OCI-LY1 (cell line): ENCODE data around the gene CTSE.

Experiments
- H2AFZ ChIP-seq: fragments of 200-600 bp; sonication (generic), shearing (Covaris generic); 2 replicates; pipeline ENCODE4 v1.6.0; 2014; ENCODE audit warnings: antibody characterized with exemption, mild to moderate bottlenecking, low read length
- H3F3A ChIP-seq: fragments of 200-600 bp; sonication (generic), shearing (Covaris generic); 2 replicates; pipeline ENCODE4 v1.6.0; 2014; ENCODE audit warnings: mild to moderate bottlenecking, antibody characterized with exemption, low read length, moderate library complexity; ENCODE audit not compliant: insufficient read depth
- H3K27ac ChIP-seq: fragments of 200-600 bp; sonication (generic); 2 replicates; pipeline ENCODE4 v1.5.1; 2014; ENCODE audit warnings: low read length, mixed run types, mild to moderate bottlenecking, low read depth; ENCODE audit not compliant: poor library complexity, severe bottlenecking
- H3K27me3 ChIP-seq: fragments of 200-600 bp; sonication (generic); 2 replicates; pipeline ENCODE4 v1.6.0; 2014; ENCODE audit warnings: antibody characterized with exemption, mild to moderate bottlenecking, low read length, moderate library complexity; ENCODE audit not compliant: insufficient read depth
- H3K36me3 ChIP-seq: fragments of 200-600 bp; sonication (generic); 2 replicates; pipeline ENCODE4 v1.6.1; 2014; ENCODE audit warnings: mild to moderate bottlenecking, antibody characterized with exemption, low read length, moderate library complexity, mixed read lengths; ENCODE audit not compliant: insufficient read depth
- H3K4me1 ChIP-seq: fragments of 200-600 bp; sonication (generic); 2 replicates; pipeline ENCODE4 v1.5.1; 2014; ENCODE audit warnings: mild to moderate bottlenecking, low read length, moderate library complexity; ENCODE audit not compliant: insufficient read depth, severe bottlenecking
- H3K4me2 ChIP-seq: fragments of 200-600 bp; sonication (generic), shearing (Covaris generic); 2 replicates; pipeline ENCODE4 v1.6.1; 2014; ENCODE audit warnings: low read length
- H3K4me3 ChIP-seq: fragments of 200-600 bp; sonication (generic); 2 replicates; pipeline ENCODE4 v1.5.1; 2014; ENCODE audit warnings: low read length, low read depth, mild to moderate bottlenecking, mixed read lengths; ENCODE audit not compliant: poor library complexity, severe bottlenecking
- H3K79me2 ChIP-seq: fragments of 200-600 bp; shearing (Covaris generic); 2 replicates; pipeline ENCODE4 v1.6.1; 2016; ENCODE audit warnings: mixed run types, low read length, mixed read lengths; ENCODE audit not compliant: insufficient read depth
- H3K9ac ChIP-seq: fragments of 200-600 bp; sonication (generic), shearing (Covaris generic); 2 replicates; pipeline ENCODE4 v1.6.1; 2014; ENCODE audit warnings: mild to moderate bottlenecking, low read length, mixed read lengths
- H3K9me2 ChIP-seq: fragments of 200-600 bp; sonication (generic), shearing (Covaris generic); 2 replicates; pipeline ENCODE4 v1.6.1; 2014; ENCODE audit warnings: low read depth, mild to moderate bottlenecking, low read length, mixed read lengths
- H3K9me3 ChIP-seq: fragments of 200-600 bp; shearing (Covaris generic); 2 replicates; pipeline ENCODE4 v1.6.1; 2014; ENCODE audit warnings: low read length, mixed read lengths
- H4K20me1 ChIP-seq: fragments of 200-600 bp; sonication (generic), shearing (Covaris generic); 2 replicates; pipeline ENCODE4 v1.6.0; 2016; ENCODE audit warnings: mild to moderate bottlenecking, low read length; ENCODE audit not compliant: insufficient read depth
- CTCF ChIP-seq: fragments of 200-600 bp; sonication (generic), shearing (Covaris generic); IDR thresholded peaks from 2 replicates; pipeline ENCODE4 v1.5.1; 2017; ENCODE audit warnings: mild to moderate bottlenecking, antibody characterized with exemption, low read length, moderate library complexity, mixed read lengths
- EZH2 ChIP-seq: fragments of 200-600 bp; sonication (generic), shearing (Covaris generic); IDR thresholded peaks from 2 replicates; pipeline ENCODE4 v1.8.0; 2017; ENCODE audit warnings: borderline replicate concordance, mixed run types, mild to moderate bottlenecking, antibody characterized with exemption, low read length, moderate library complexity, mixed read lengths

Gene CTSE

GRCh38 chr1:205981257-205981656, 42.4 kb downstream of the CTSE start:
- H3K4me1 ChIP-seq = no peaks in the 10 kb centered on the region
- no peak for TF ChIP-seq CTCF
- TF ChIP-seq EZH2 = no peak
- H4K20me1 ChIP-seq = no peaks in the 10 kb centered on the region
- no peaks in the 10 kb centered on the region for H3K9me2 ChIP-seq
- H3K79me2 ChIP-seq = no peaks in the 10 kb centered on the region
- no peaks in the 10 kb centered on the region for H3K9me3 ChIP-seq
- H3K4me3 ChIP-seq = no peak overlapping the region
- H3K36me3 ChIP-seq = no peaks in the 10 kb centered on the region
- H2AFZ ChIP-seq = no peak overlapping the region
- H3K4me2 ChIP-seq = no peak overlapping the region
- H3K27me3 ChIP-seq = peaks cover 3% of the 10 kb centered on the region; the same call in 1 of the 2 replicates
- H3F3A ChIP-seq = no peaks in the 10 kb centered on the region
- no peak overlapping the region for H3K27ac ChIP-seq
- H3K9ac ChIP-seq = no peak overlapping the region

DNA sequence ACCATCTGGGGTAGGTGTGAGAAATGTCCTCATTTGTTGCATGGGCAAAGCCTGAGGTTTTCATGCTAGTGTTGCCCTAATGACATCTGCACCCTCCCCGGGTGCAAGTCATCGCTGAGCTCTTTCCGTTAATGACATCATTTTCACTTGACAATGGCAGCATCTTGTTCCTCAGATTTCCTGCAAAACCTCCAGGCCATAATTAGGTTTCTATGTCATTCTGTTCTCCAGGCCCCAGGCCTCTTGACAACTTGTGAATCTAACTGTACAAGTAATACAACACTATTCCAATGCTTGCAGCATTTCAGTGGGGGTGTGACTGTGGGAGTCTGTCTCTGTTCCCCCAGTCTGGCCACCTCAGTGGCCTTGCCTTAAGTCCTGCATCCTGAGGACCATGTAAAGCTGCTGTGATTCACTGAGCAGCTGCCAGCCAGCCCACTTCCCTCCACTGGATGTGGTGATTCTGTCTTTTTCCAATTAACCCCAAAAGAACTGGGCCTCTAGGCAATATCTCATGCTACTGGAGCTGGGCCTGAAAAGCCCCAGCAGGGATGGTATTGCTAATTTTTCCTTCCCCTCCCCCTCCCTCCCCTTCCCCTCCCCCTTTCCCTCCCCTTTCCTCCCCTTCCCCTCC, 43.3 kb downstream of the CTSE start:
- no peak overlapping the region for H3K27ac ChIP-seq
- no peaks in the 10 kb centered on the region for H3K9me2 ChIP-seq
- H3K9me3 ChIP-seq = no peaks in the 10 kb centered on the region
- H3K4me1 ChIP-seq = no peaks in the 10 kb centered on the region
- no peak overlapping the region for H3K9ac ChIP-seq
- H3K27me3 ChIP-seq = peaks cover 3% of the 10 kb centered on the region; the same call in 1 of the 2 replicates
- TF ChIP-seq EZH2 (no peak), CTCF (no peak)
- no peak overlapping the region for H3K4me3 ChIP-seq
- H4K20me1 ChIP-seq = no peaks in the 10 kb centered on the region
- no peak overlapping the region for H2AFZ ChIP-seq
- H3F3A ChIP-seq = no peaks in the 10 kb centered on the region
- no peak overlapping the region for H3K4me2 ChIP-seq
- H3K79me2 ChIP-seq = no peaks in the 10 kb centered on the region
- no peaks in the 10 kb centered on the region for H3K36me3 ChIP-seq

- Histone ChIP-seq H3K9me2 (no peaks in the 10 kb centered on the region), H3K9me3 (no peaks in the 10 kb centered on the region), H3K27me3 (peaks cover 3% of the 10 kb centered on the region; the same call in 1 of the 2 replicates), H4K20me1 (no peaks in the 10 kb centered on the region), H2AFZ (no peak overlapping the region), H3K4me3 (no peak overlapping the region), H3K4me2 (no peak overlapping the region), H3K79me2 (no peaks in the 10 kb centered on the region), H3F3A (no peaks in the 10 kb centered on the region), H3K36me3 (no peaks in the 10 kb centered on the region), H3K27ac (no peak overlapping the region), H3K4me1 (no peaks in the 10 kb centered on the region), H3K9ac (no peak overlapping the region)
- no peak for TF ChIP-seq EZH2
- no peak for TF ChIP-seq CTCF
These were observed 44.4 kb downstream of the CTSE start for GRCh38 chr1:205979301-205979700.
